Nephron progenitor cell (in vitro differentiated cells): ENCODE results near the gene NOL9.

Experiments used
- DNase-seq: peaks from one replicate; pipeline ENCODE4 v3.0.0; 2021
- H3K27ac Mint-ChIP-seq: 2 replicates; pipeline ENCODE4 v1.8.0; 2021; ENCODE audit warnings: mild to moderate bottlenecking, moderate library complexity, mixed read lengths
- H3K27me3 Mint-ChIP-seq: 2 replicates; pipeline ENCODE4 v1.8.0; 2021; ENCODE audit warnings: mild to moderate bottlenecking, low read depth, mixed read lengths; ENCODE audit not compliant: poor library complexity
- H3K36me3 Mint-ChIP-seq: 2 replicates; pipeline ENCODE4 v1.8.0; 2021; ENCODE audit warnings: low read depth, mixed read lengths
- H3K4me1 Mint-ChIP-seq: 2 replicates; pipeline ENCODE4 v1.8.0; 2021; ENCODE audit warnings: mixed read lengths
- H3K4me3 Mint-ChIP-seq: 2 replicates; pipeline ENCODE4 v1.8.0; 2021; ENCODE audit warnings: mild to moderate bottlenecking, moderate library complexity, mixed read lengths
- H3K9me3 Mint-ChIP-seq: 2 replicates; pipeline ENCODE4 v1.8.0; 2021; ENCODE audit warnings: mild to moderate bottlenecking, moderate library complexity, mixed read lengths
- CTCF ChIP-seq: fragments of 200-600 bp; sonication (generic); IDR thresholded peaks from 2 replicates; pipeline ENCODE4 v1.5.0; 2021; ENCODE audit warnings: antibody characterized with exemption

The NOL9 gene

DNA sequence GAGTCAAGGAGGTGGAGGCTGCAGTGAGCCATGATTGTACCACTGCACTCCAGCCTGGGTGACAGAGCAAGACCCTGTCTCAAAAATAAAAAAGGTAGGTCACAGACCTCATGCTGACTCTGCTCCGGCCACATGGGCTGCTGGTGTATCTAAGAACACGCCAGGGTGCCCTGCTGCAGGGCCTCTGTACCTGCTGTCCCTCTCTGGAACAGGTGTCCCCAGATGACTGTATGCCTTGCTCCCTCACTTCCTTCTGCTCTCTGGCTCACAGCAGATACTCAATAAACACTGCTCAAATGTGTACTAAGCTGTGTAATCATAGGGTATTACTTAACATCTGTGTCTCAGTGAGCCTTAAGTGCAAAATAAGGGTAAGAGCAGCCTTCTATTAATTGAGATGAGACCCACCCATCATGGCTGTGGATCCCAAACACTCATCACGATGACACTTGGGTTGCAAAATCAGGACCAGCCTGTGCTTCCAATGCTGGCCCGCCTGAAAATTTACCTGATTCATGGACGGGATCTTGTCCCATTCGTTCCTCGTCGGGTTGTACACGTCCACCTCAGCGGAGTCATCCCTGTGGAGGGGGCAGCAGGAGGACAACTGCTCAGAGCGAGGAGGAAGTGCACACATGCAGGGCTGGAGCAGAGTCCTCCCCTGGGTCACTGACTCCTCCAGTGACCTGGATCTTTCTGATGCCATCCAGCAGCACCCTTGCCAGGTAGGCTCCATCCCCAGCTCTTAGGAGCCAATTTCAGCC is 40.8 kb upstream of the NOL9 start:
- Mint-ChIP-seq H3K36me3 (peaks cover 29% of the 10 kb centered on the region), H3K27ac (no peak overlapping the region), H3K27me3 (no peaks in the 10 kb centered on the region), H3K9me3 (no peaks in the 10 kb centered on the region), H3K4me3 (no peak overlapping the region), H3K4me1 (peaks cover 39% of the 10 kb centered on the region)
- DNase-seq = no peak
- no peak for TF ChIP-seq CTCF

DNA sequence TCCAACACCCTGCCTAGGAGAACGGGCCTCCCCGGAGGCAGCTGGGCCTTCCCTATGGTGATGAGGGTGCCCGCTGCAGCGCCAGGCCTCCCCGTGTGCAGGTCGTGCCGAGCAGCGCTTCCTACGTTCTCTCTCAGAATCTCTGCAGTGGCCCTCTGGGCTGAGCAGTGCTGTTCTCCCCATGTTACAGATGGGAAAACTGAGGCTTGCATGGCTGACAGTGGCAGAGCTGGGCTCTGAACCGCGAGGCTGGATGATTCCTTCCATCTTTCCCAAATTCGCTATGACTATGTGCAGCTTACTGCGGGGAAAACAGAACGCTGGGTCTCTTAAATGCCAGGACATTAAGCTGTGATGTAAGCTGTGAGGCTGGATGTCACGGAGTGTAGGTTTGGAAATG is 39.5 kb upstream of the NOL9 start:
- no peaks in the 10 kb centered on the region for H3K9me3 Mint-ChIP-seq
- no peaks in the 10 kb centered on the region for H3K27me3 Mint-ChIP-seq
- no peak overlapping the region for H3K27ac Mint-ChIP-seq
- H3K36me3 Mint-ChIP-seq = peaks cover 35% of the 10 kb centered on the region
- H3K4me1 Mint-ChIP-seq = peaks cover 38% of the 10 kb centered on the region
- no peak for TF ChIP-seq CTCF
- no peak overlapping the region for H3K4me3 Mint-ChIP-seq
- DNase-seq = no peak

GRCh38 chr1:6592865-6593593 is 38.7 kb upstream of the NOL9 start:
- DNase-seq = no peak
- Mint-ChIP-seq H3K4me3 (no peak overlapping the region), H3K27me3 (no peaks in the 10 kb centered on the region)

GRCh38 chr1:6592441-6592840 is 38.1 kb upstream of the NOL9 start:
- no peaks in the 10 kb centered on the region for H3K27me3 Mint-ChIP-seq
- no peak for DNase-seq
- peaks cover 32% of the 10 kb centered on the region for H3K4me1 Mint-ChIP-seq
- no peaks in the 10 kb centered on the region for H3K9me3 Mint-ChIP-seq
- TF ChIP-seq CTCF = no peak
- H3K27ac Mint-ChIP-seq = no peak overlapping the region
- peaks cover 31% of the 10 kb centered on the region for H3K36me3 Mint-ChIP-seq
- H3K4me3 Mint-ChIP-seq = no peak overlapping the region

More at GRCh38 chr1:6592865-6593593, 38.7 kb upstream of the NOL9 start:
- peaks cover 38% of the 10 kb centered on the region for H3K4me1 Mint-ChIP-seq
- no peak overlapping the region for H3K27ac Mint-ChIP-seq
- H3K36me3 Mint-ChIP-seq = peaks cover 35% of the 10 kb centered on the region
- no peaks in the 10 kb centered on the region for H3K9me3 Mint-ChIP-seq
- no peak for TF ChIP-seq CTCF

- Mint-ChIP-seq H3K27ac (no peak overlapping the region), H3K4me1 (peaks cover 24% of the 10 kb centered on the region), H3K36me3 (peaks cover 31% of the 10 kb centered on the region), H3K27me3 (no peaks in the 10 kb centered on the region), H3K9me3 (no peaks in the 10 kb centered on the region), H3K4me3 (no peak overlapping the region)
- TF ChIP-seq CTCF = no peak
- no peak for DNase-seq
Observed at GRCh38 chr1:6591644-6592043, 37.3 kb upstream of the NOL9 start.

- no peak overlapping the region for H3K4me3 Mint-ChIP-seq
- peaks cover 31% of the 10 kb centered on the region for H3K36me3 Mint-ChIP-seq
- no peak overlapping the region for H3K27ac Mint-ChIP-seq
- H3K9me3 Mint-ChIP-seq = no peaks in the 10 kb centered on the region
- peaks cover 19% of the 10 kb centered on the region for H3K4me1 Mint-ChIP-seq
- H3K27me3 Mint-ChIP-seq = no peaks in the 10 kb centered on the region
- DNase-seq = no peak
- TF ChIP-seq CTCF = no peak
Observed at GRCh38 chr1:6591222-6591621, 36.9 kb upstream of the NOL9 start.
